Trophoblast cell (in vitro differentiated cells and primary cell): ENCODE measurements around the gene APPL2.

Experiments
- DNase-seq, 2 donors: peaks; one replicate each; pipeline ENCODE4 v3.0.0-alpha.2; 2016
- H2AFZ ChIP-seq: 2 replicates; pipeline ENCODE4 v1.6.1; 2013; ENCODE audit warnings: low read length, moderate library complexity, mild to moderate bottlenecking; ENCODE audit not compliant: insufficient read depth, poor library complexity
- H2AK5ac ChIP-seq: 2 replicates; pipeline ENCODE4 v1.6.1; 2013; ENCODE audit warnings: mild to moderate bottlenecking, low read length
- H2BK120ac ChIP-seq: 2 replicates; pipeline ENCODE4 v1.6.1; 2013; ENCODE audit warnings: low read length, mild to moderate bottlenecking, moderate library complexity; ENCODE audit not compliant: insufficient read depth, poor library complexity
- H2BK12ac ChIP-seq: 2 replicates; pipeline ENCODE4 v1.6.1; 2013; ENCODE audit warnings: mild to moderate bottlenecking, low read length, moderate library complexity
- H2BK5ac ChIP-seq: 2 replicates; pipeline ENCODE4 v1.6.1; 2013; ENCODE audit warnings: low read length, low read depth, moderate library complexity, mild to moderate bottlenecking; ENCODE audit not compliant: poor library complexity
- H3K14ac ChIP-seq: 2 replicates; pipeline ENCODE4 v1.6.1; 2013; ENCODE audit warnings: mild to moderate bottlenecking, low read length
- H3K18ac ChIP-seq: 2 replicates; pipeline ENCODE4 v1.6.1; 2013; ENCODE audit warnings: mild to moderate bottlenecking, low read length
- H3K23ac ChIP-seq: 2 replicates; pipeline ENCODE4 v1.6.1; 2013; ENCODE audit warnings: low read length
- H3K27ac ChIP-seq: 2 replicates; pipeline ENCODE4 v1.5.1; 2013; ENCODE audit warnings: low read depth, mild to moderate bottlenecking, inconsistent platforms, low read length, moderate library complexity
- H3K27me3 ChIP-seq: 2 replicates; pipeline ENCODE4 v1.6.1; 2013; ENCODE audit warnings: inconsistent platforms, mild to moderate bottlenecking, low read length, moderate library complexity; ENCODE audit not compliant: insufficient read depth
- H3K36me3 ChIP-seq, 2 experiments: 1 replicate in 1 of 2; 2 replicates in 1 of 2; pipeline ENCODE4 v1.6.1; 2013; ENCODE audit warnings: low read length in 2 of 2, mild to moderate bottlenecking in 2 of 2, moderate library complexity in 1 of 2; ENCODE audit not compliant: insufficient read depth in 2 of 2, control insufficient read depth in 1 of 2
- H3K4ac ChIP-seq: 2 replicates; pipeline ENCODE4 v1.6.1; 2013; ENCODE audit warnings: low read depth, mild to moderate bottlenecking, low read length, moderate library complexity
- H3K4me1 ChIP-seq, 2 experiments: 1 replicate in 1 of 2; 2 replicates in 1 of 2; pipeline ENCODE4 v1.6.1; 2013; ENCODE audit warnings: low read length in 2 of 2, mild to moderate bottlenecking in 2 of 2, moderate library complexity in 1 of 2; ENCODE audit not compliant: insufficient read depth in 2 of 2, control insufficient read depth in 1 of 2
- H3K4me2 ChIP-seq: 2 replicates; pipeline ENCODE4 v1.6.1; 2013; ENCODE audit warnings: inconsistent platforms, mild to moderate bottlenecking, low read length, moderate library complexity
- H3K4me3 ChIP-seq: 2 replicates; pipeline ENCODE4 v1.5.1; 2013; ENCODE audit warnings: mild to moderate bottlenecking, low read depth, low read length, inconsistent platforms
- H3K79me1 ChIP-seq: one replicate; pipeline ENCODE4 v1.6.1; 2013; ENCODE audit warnings: low read length
- H3K79me2 ChIP-seq: 2 replicates; pipeline ENCODE4 v1.6.1; 2013; ENCODE audit warnings: low read length, mild to moderate bottlenecking; ENCODE audit not compliant: control insufficient read depth, insufficient read depth, poor library complexity
- H3K9ac ChIP-seq: 2 replicates; pipeline ENCODE4 v1.6.1; 2013; ENCODE audit warnings: mild to moderate bottlenecking, low read length
- H3K9me3 ChIP-seq: 2 replicates; pipeline ENCODE4 v1.6.1; 2013; ENCODE audit warnings: low read depth, mild to moderate bottlenecking, control low read depth, inconsistent platforms, low read length; ENCODE audit not compliant: insufficient read depth
- H4K12ac ChIP-seq: 2 replicates; pipeline ENCODE4 v1.6.1; 2013; ENCODE audit warnings: low read depth, mild to moderate bottlenecking, low read length, moderate library complexity
- H4K8ac ChIP-seq: 2 replicates; pipeline ENCODE4 v1.6.1; 2013; ENCODE audit warnings: low read depth, mild to moderate bottlenecking, low read length, moderate library complexity
- H4K91ac ChIP-seq: one replicate; pipeline ENCODE4 v1.6.1; 2013; ENCODE audit warnings: low read depth, mild to moderate bottlenecking, low read length, moderate library complexity
- WGBS: extraction: QIAGEN DNeasy Blood & Tissue Kit; methylation state at CpG from one replicate; pipeline ENCODE4 v1.1.7; 2013; ENCODE audit warnings: missing lambda C conversion rate; ENCODE audit not compliant: insufficient read length, insufficient coverage; ENCODE audit errors: extremely low coverage; 5-methylcytosine and 5-hydroxymethylcytosine counted together

APPL2 gene

GRCh38 chr12:105231396-105231795 lies 4.6 kb downstream of the APPL2 start:
- no peak overlapping the region for H3K4me3 ChIP-seq
- peaks cover 4 to 10% of the 10 kb centered on the region in 2 experiments for H3K36me3 ChIP-seq
- no peak overlapping the region for H4K91ac ChIP-seq
- no peak overlapping the region for H3K14ac ChIP-seq
- no peak overlapping the region for H2AFZ ChIP-seq
- H3K79me2 ChIP-seq = peaks cover 2% of the 10 kb centered on the region
- H3K9me3 ChIP-seq = no peaks in the 10 kb centered on the region
- no peak overlapping the region for H4K12ac ChIP-seq
- H2AK5ac ChIP-seq = no peak overlapping the region
- H3K27ac ChIP-seq = no peak overlapping the region
- no peak overlapping the region for H4K8ac ChIP-seq
- peaks cover 7% of the 10 kb centered on the region for H3K79me1 ChIP-seq
- H3K4me2 ChIP-seq = no peak overlapping the region
- H3K4me1 ChIP-seq = no peaks in the 10 kb centered on the region
- H3K9ac ChIP-seq = no peak overlapping the region
- no peaks in the 10 kb centered on the region for H3K27me3 ChIP-seq
- no peak overlapping the region for H3K23ac ChIP-seq
- whole genome bisulfite sequencing = no CpG with 5 or more reads among the region's 5 CpGs
- H2BK120ac ChIP-seq = no peak overlapping the region
- DNase-seq = peak; percentile 92 to 94
- H3K18ac ChIP-seq = no peak overlapping the region
- no peak overlapping the region for H2BK5ac ChIP-seq
- H2BK12ac ChIP-seq = no peak overlapping the region
- no peak overlapping the region for H3K4ac ChIP-seq

- H3K79me2 ChIP-seq = no peaks in the 10 kb centered on the region
- WGBS = no CpG with 5 or more reads among the region's 2 CpGs
- H3K14ac ChIP-seq = no peak overlapping the region
- H3K9me3 ChIP-seq = no peaks in the 10 kb centered on the region
- no peak overlapping the region for H2BK12ac ChIP-seq
- no peaks in the 10 kb centered on the region for H3K79me1 ChIP-seq
- no peak overlapping the region for H3K18ac ChIP-seq
- H3K27me3 ChIP-seq = no peaks in the 10 kb centered on the region
- H3K27ac ChIP-seq = no peak overlapping the region
- H4K91ac ChIP-seq = no peak overlapping the region
- H3K4me1 ChIP-seq = no peaks in the 10 kb centered on the region
- H2AK5ac ChIP-seq = no peak overlapping the region
- H4K12ac ChIP-seq = no peak overlapping the region
- H2BK120ac ChIP-seq = no peak overlapping the region
- H3K23ac ChIP-seq = no peak overlapping the region
- no peak overlapping the region for H2AFZ ChIP-seq
- no peak overlapping the region for H3K9ac ChIP-seq
- H3K4me2 ChIP-seq = no peak overlapping the region
- peaks cover 4 to 12% of the 10 kb centered on the region in 2 experiments for H3K36me3 ChIP-seq
- H3K4me3 ChIP-seq = no peak overlapping the region
- no peak overlapping the region for H4K8ac ChIP-seq
- H2BK5ac ChIP-seq = no peak overlapping the region
- peak in 1 of 2 donors; percentile 51 for DNase-seq
- H3K4ac ChIP-seq = no peak overlapping the region
Observed at GRCh38 chr12:105229371-105229770, 6.6 kb downstream of the APPL2 start.

GRCh38 chr12:105228966-105229365 lies 7.0 kb downstream of the APPL2 start:
- H2BK12ac ChIP-seq = no peak overlapping the region

DNA sequence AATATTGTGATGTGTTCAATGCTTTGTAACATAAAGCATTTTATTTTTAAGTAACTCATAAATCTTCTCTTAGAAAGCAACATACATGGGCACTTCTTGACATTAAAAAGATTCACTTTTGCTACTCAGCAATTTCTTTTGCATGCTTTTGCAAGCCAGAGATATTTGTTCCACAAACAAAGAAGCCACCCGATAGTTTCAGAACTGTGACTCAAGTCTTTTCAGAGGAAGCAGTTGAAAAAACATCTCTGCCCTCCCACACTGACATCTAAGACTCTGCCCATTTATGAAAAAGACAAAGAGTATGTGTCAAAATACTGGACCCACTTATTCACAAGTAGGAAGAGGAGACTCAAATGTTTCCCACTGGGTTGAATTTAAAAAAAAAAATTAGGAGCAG lies 7.5 kb downstream of the APPL2 start:
- H4K12ac ChIP-seq = no peak overlapping the region
- H2AK5ac ChIP-seq = no peak overlapping the region
- no peak overlapping the region for H4K8ac ChIP-seq
- H3K79me2 ChIP-seq = no peaks in the 10 kb centered on the region
- no peak overlapping the region for H3K27ac ChIP-seq
- no peak overlapping the region for H2AFZ ChIP-seq
- H3K36me3 ChIP-seq = peaks cover 4 to 17% of the 10 kb centered on the region in 2 experiments
- no peak overlapping the region for H3K18ac ChIP-seq
- WGBS = no CpG with 5 or more reads among the region's 1 CpG
- H3K23ac ChIP-seq = no peak overlapping the region
- no peak overlapping the region for H3K14ac ChIP-seq
- peak in 1 of 2 donors; percentile 61 for DNase-seq
- H3K4me2 ChIP-seq = no peak overlapping the region
- no peak overlapping the region for H2BK12ac ChIP-seq
- H3K4me3 ChIP-seq = no peak overlapping the region
- H3K9me3 ChIP-seq = no peaks in the 10 kb centered on the region
- no peak overlapping the region for H2BK5ac ChIP-seq
- H2BK120ac ChIP-seq = no peak overlapping the region
- H4K91ac ChIP-seq = no peak overlapping the region
- no peak overlapping the region for H3K4ac ChIP-seq
- no peak overlapping the region for H3K9ac ChIP-seq
- no peaks in the 10 kb centered on the region for H3K79me1 ChIP-seq
- H3K27me3 ChIP-seq = no peaks in the 10 kb centered on the region
- no peaks in the 10 kb centered on the region for H3K4me1 ChIP-seq

More at GRCh38 chr12:105228966-105229365, 7.0 kb downstream of the APPL2 start:
- H4K12ac ChIP-seq = no peak overlapping the region
- WGBS = no CpG with 5 or more reads among the region's 8 CpGs
- H4K8ac ChIP-seq = no peak overlapping the region
- no peak overlapping the region for H3K4me2 ChIP-seq
- H2AK5ac ChIP-seq = no peak overlapping the region
- no peaks in the 10 kb centered on the region for H3K79me1 ChIP-seq
- no peak overlapping the region for H3K9ac ChIP-seq
- no peak overlapping the region for H3K27ac ChIP-seq
- H3K9me3 ChIP-seq = no peaks in the 10 kb centered on the region
- H3K4me1 ChIP-seq = no peaks in the 10 kb centered on the region
- no peak overlapping the region for H3K14ac ChIP-seq
- H3K4me3 ChIP-seq = no peak overlapping the region
- no peak overlapping the region for H4K91ac ChIP-seq
- peaks cover 4 to 14% of the 10 kb centered on the region in 2 experiments for H3K36me3 ChIP-seq
- H2BK120ac ChIP-seq = no peak overlapping the region
- no peak overlapping the region for H2AFZ ChIP-seq
- DNase-seq = peak; percentile 89 to 94
- H3K18ac ChIP-seq = no peak overlapping the region
- no peaks in the 10 kb centered on the region for H3K79me2 ChIP-seq
- no peak overlapping the region for H3K23ac ChIP-seq
- H2BK5ac ChIP-seq = no peak overlapping the region
- no peaks in the 10 kb centered on the region for H3K27me3 ChIP-seq
- no peak overlapping the region for H3K4ac ChIP-seq
